ENCODE results near the gene IMMT.

GRCh38 chr2:86239745-86240144, 44.5 kb upstream of the IMMT start:
- TF ChIP-seq, protein P1, sequence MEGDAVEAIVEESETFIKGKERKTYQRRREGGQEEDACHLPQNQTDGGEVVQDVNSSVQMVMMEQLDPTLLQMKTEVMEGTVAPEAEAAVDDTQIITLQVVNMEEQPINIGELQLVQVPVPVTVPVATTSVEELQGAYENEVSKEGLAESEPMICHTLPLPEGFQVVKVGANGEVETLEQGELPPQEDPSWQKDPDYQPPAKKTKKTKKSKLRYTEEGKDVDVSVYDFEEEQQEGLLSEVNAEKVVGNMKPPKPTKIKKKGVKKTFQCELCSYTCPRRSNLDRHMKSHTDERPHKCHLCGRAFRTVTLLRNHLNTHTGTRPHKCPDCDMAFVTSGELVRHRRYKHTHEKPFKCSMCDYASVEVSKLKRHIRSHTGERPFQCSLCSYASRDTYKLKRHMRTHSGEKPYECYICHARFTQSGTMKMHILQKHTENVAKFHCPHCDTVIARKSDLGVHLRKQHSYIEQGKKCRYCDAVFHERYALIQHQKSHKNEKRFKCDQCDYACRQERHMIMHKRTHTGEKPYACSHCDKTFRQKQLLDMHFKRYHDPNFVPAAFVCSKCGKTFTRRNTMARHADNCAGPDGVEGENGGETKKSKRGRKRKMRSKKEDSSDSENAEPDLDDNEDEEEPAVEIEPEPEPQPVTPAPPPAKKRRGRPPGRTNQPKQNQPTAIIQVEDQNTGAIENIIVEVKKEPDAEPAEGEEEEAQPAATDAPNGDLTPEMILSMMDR (IDR thresholded peaks at IDR 0.05; ENCODE audit: control extremely low read depth in 1 of 3, insufficient read depth in 1 of 3, low read depth in 1 of 3, low read length in 3 of 3) = no peak
- TF ChIP-seq POLR2AphosphoS5 (IDR thresholded peaks at IDR 0.05; ENCODE audit: low read depth, low read length) (no peak), ATF3 (IDR thresholded peaks at IDR 0.05; ENCODE audit: insufficient read depth, low read depth, low read length) (no peak), RAD21 (IDR thresholded peaks at IDR 0.05 in 1 of 2, conservative IDR thresholded peaks at IDR 0.05 in 1 of 2; ENCODE audit: low read depth in 2 of 2, low read length in 2 of 2) (no peak), MAFK (IDR thresholded peaks at IDR 0.05; ENCODE audit: low read depth, low read length) (no peak), POLR2A (IDR thresholded peaks at IDR 0.05; ENCODE audit: control extremely low read depth in 1 of 2, low read depth in 2 of 2, low read length in 2 of 2) (no peak), JUN (IDR thresholded peaks at IDR 0.05; ENCODE audit: low read depth, low read length) (no peak), SP1 (IDR thresholded peaks at IDR 0.05; ENCODE audit: low read depth, low read length) (no peak), JUND (IDR thresholded peaks at IDR 0.05; ENCODE audit: low read length) (no peak), GABPA (IDR thresholded peaks at IDR 0.05; ENCODE audit: borderline replicate concordance, insufficient read depth, low read length) (no peak)
- TF ChIP-seq, protein P2, sequence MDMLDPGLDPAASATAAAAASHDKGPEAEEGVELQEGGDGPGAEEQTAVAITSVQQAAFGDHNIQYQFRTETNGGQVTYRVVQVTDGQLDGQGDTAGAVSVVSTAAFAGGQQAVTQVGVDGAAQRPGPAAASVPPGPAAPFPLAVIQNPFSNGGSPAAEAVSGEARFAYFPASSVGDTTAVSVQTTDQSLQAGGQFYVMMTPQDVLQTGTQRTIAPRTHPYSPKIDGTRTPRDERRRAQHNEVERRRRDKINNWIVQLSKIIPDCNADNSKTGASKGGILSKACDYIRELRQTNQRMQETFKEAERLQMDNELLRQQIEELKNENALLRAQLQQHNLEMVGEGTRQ (IDR thresholded peaks at IDR 0.05; ENCODE audit: low read length) = no peak
- TF ChIP-seq, protein P3, sequence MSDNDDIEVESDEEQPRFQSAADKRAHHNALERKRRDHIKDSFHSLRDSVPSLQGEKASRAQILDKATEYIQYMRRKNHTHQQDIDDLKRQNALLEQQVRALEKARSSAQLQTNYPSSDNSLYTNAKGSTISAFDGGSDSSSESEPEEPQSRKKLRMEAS (IDR thresholded peaks at IDR 0.05) = no peak

All from H1 (cell line).